ENCODE results near the gene LPCAT2.

The LPCAT2 gene

DNA sequence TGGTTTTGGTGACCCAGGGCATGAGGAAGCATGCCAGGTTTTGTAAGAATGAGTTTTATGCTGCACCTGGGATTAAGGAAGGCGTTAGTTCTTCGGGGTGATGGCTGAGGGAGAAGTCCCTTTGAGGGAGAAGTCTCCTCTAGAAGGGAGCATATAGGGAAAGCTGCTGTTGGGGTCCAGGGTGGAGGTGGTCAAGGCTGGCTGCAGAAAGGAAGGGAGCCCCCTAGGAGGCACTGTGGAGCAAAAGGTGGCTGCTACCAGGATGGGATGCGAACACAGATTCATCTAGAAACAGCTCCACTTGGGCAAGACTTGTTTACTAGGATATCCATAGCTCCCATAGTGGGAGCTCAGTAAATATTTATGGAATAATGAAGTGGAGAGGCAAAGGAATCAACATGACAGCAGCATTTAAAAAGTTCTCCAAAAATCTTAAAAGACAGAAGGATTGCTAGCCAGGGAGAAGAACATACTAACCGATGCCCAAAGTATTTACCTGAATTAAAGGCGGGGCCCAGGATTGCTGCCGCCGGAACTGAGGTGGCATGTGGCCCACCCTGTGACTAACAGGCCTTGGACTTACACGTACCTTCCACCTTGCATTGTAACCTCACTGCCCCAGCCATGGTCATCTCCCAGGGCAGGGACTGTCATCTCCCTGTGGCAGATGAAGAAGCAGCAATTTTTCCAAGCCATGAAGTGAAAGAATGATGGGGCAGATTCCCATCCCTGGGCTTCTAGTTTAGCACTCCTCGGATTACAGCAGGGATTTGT is 7.1 kb upstream of the LPCAT2 start:
- Histone ChIP-seq H3K4me3 (no peak overlapping the region), H3K27me3 (no peaks in the 10 kb centered on the region), H3K27ac (no peak overlapping the region), H3K36me3 (peaks cover 0 to 34% (median 23%) of the 10 kb centered on the region in 3 donors), H3K4me1 (peaks cover 0 to 40% (median 28%) of the 10 kb centered on the region in 4 donors), H3K9me3 (no peaks in the 10 kb centered on the region)
- intact Hi-C loops (cut with DNase I; ENCODE audit: low total_unique reads): no loop called here
- peak in 1 of 2 donors; percentile 23 for DNase-seq
- TF ChIP-seq CTCF (IDR thresholded peaks at IDR 0.05): no peak

- intact Hi-C loops (cut with DNase I; ENCODE audit: low total_unique reads): no loop called here
- Histone ChIP-seq H3K27ac (peak overlapping the region; percentile 30 to 37), H3K4me1 (peaks cover 0 to 40% (median 28%) of the 10 kb centered on the region in 4 donors), H3K4me3 (no peak overlapping the region), H3K9me3 (no peaks in the 10 kb centered on the region), H3K27me3 (no peaks in the 10 kb centered on the region), H3K36me3 (peaks cover 0 to 33% (median 19%) of the 10 kb centered on the region in 3 donors)
- DNase-seq: peak; percentile 82 to 92
- no peak for TF ChIP-seq CTCF (IDR thresholded peaks at IDR 0.05)
Observed at GRCh38 chr16:55502801-55503366, 6.0 kb upstream of the LPCAT2 start.

DNA sequence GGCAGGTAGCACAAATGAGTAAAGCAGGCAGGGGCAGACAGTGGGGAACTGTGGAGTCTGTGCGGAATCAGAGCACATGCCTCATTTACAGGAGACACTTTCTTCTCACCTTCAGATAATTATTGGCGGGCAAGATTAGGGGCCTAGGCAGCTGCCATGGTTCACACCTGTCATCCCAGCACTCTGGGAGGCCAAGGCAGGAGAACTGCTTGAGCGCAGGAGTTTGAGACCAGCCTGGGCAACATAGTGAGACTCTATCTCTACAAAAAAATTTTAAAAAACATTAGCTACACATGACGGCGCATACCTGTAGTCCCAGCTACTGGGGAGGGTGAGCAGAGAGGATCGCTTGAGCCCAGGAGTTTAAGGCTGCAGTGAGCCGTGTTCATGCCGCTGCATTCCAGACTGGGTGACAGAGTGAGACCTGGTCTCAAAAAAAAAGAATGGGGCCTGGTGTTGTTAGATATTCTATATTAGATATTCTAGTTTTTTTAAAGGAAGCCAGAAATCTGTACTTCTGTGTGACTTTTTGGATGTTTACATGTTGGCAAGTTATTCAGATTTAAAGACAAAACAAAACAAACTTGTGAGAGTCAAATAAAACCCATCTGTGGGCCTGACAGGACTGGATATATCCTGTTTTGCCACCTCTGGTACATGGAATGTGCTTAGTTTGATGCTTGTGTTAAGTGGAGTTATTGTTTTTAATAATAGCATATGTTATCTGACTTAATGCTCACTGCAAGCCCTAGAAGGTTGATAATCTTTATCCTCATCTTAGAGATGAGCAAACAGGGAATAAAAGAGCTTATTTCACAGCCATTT is 4.9 kb upstream of the LPCAT2 start:
- Histone ChIP-seq H3K9me3 (no peaks in the 10 kb centered on the region), H3K4me3 (no peak overlapping the region), H3K4me1 (peaks cover 0 to 44% (median 28%) of the 10 kb centered on the region in 4 donors), H3K27me3 (no peaks in the 10 kb centered on the region), H3K36me3 (peaks cover 0 to 26% (median 19%) of the 10 kb centered on the region in 3 donors), H3K27ac (no peak overlapping the region)
- peak in 1 of 2 donors; percentile 17 for DNase-seq
- intact Hi-C loops (cut with DNase I; ENCODE audit: low total_unique reads): no loop called here
- no peak for TF ChIP-seq CTCF (IDR thresholded peaks at IDR 0.05)

GRCh38 chr16:55505333-55506015 is 3.4 kb upstream of the LPCAT2 start:
- intact Hi-C loops (cut with DNase I; ENCODE audit: low total_unique reads): no loop called here
- no peak for DNase-seq

More at GRCh38 chr16:55505333-55506015, 3.4 kb upstream of the LPCAT2 start:
- peaks cover 0 to 26% (median 19%) of the 10 kb centered on the region in 3 donors for H3K36me3 ChIP-seq
- H3K9me3 ChIP-seq: no peaks in the 10 kb centered on the region
- no peaks in the 10 kb centered on the region for H3K27me3 ChIP-seq
- H3K4me3 ChIP-seq: no peak overlapping the region
- no peak overlapping the region for H3K27ac ChIP-seq
- H3K4me1 ChIP-seq: peaks cover 0 to 43% (median 22%) of the 10 kb centered on the region in 4 donors
- no peak for TF ChIP-seq CTCF (IDR thresholded peaks at IDR 0.05)

Measured in tibial artery (tissue), 4 donors.